Stimulated activated effector memory CD8-positive, alpha-beta T cell treated with anti-CD3 and anti-CD28 coated beads, Interleukin-12 subunit alpha, Interleukin-12 subunit beta, amount 100 ng/mL, for 72 hours (primary cell): ENCODE results near the gene DHRS4L2.
A peak's percentile ranks its signal among the peaks of the same experiment; 100 is the strongest.
"Not testable (repeated sequence)": the region's sequence is repeated elsewhere in the genome, so short reads cannot be mapped to it uniquely, and the experiment has no call there.

Experiments used
- ATAC-seq: fragments of 150-1000 bp; cut with Tn5 transposase; 2 replicates; pipeline ENCODE4 v1.10.0; 2021
- DNase-seq, 2 donors: peaks; one replicate each; pipeline ENCODE4 v3.0.0; 2021 to 2022; ENCODE audit warnings: low spot score in 2 of 2
- H3K27ac Mint-ChIP-seq: one replicate; pipeline ENCODE4 v1.8.0; 2022; ENCODE audit warnings: mild to moderate bottlenecking, mixed read lengths
- H3K36me3 Mint-ChIP-seq: one replicate; pipeline ENCODE4 v1.8.0; 2022; ENCODE audit warnings: mild to moderate bottlenecking, mixed read lengths
- H3K4me1 Mint-ChIP-seq: one replicate; pipeline ENCODE4 v1.8.0; 2022; ENCODE audit warnings: mixed read lengths
- H3K4me3 Mint-ChIP-seq: one replicate; pipeline ENCODE4 v1.8.0; 2022; ENCODE audit warnings: mild to moderate bottlenecking, mixed read lengths
- H3K9me3 Mint-ChIP-seq: one replicate; pipeline ENCODE4 v1.8.0; 2022; ENCODE audit warnings: mixed read lengths

Gene DHRS4L2

GRCh38 chr14:24024939-24025418 lies 36.2 kb downstream of the DHRS4L2 start:
- not testable (repeated sequence) for H3K9me3 Mint-ChIP-seq, H3K36me3 Mint-ChIP-seq, ATAC-seq, H3K4me1 Mint-ChIP-seq, H3K27ac Mint-ChIP-seq, H3K4me3 Mint-ChIP-seq, DNase-seq

GRCh38 chr14:24029687-24030086 lies 41.0 kb downstream of the DHRS4L2 start:
- not testable (repeated sequence) for H3K36me3 Mint-ChIP-seq, H3K9me3 Mint-ChIP-seq, H3K4me3 Mint-ChIP-seq, H3K4me1 Mint-ChIP-seq, DNase-seq, H3K27ac Mint-ChIP-seq, ATAC-seq

GRCh38 chr14:24031331-24031730 lies 42.6 kb downstream of the DHRS4L2 start:
- not testable (repeated sequence) for H3K9me3 Mint-ChIP-seq, H3K27ac Mint-ChIP-seq, ATAC-seq, DNase-seq, H3K4me1 Mint-ChIP-seq, H3K4me3 Mint-ChIP-seq, H3K36me3 Mint-ChIP-seq

GRCh38 chr14:24032727-24033418 lies 44.1 kb downstream of the DHRS4L2 start:
- ATAC-seq = no peak
- H3K27ac Mint-ChIP-seq = no peak overlapping the region
- H3K4me1 Mint-ChIP-seq = peaks cover 13% of the 10 kb centered on the region
- DNase-seq = no peak
- H3K9me3 Mint-ChIP-seq = peaks cover 3% of the 10 kb centered on the region
- peaks cover 7% of the 10 kb centered on the region for H3K36me3 Mint-ChIP-seq
- no peak overlapping the region for H3K4me3 Mint-ChIP-seq

GRCh38 chr14:24035769-24036168 lies 47.0 kb downstream of the DHRS4L2 start:
- ATAC-seq, H3K9me3 Mint-ChIP-seq, DNase-seq, H3K36me3 Mint-ChIP-seq: not testable (repeated sequence)
- peak overlapping the region; percentile 90 for H3K27ac Mint-ChIP-seq
- H3K4me3 Mint-ChIP-seq = peak overlapping the region; percentile 88
- peaks cover 13% of the 10 kb centered on the region for H3K4me1 Mint-ChIP-seq

- peak; percentile 86 for ATAC-seq
- peaks cover 3% of the 10 kb centered on the region for H3K9me3 Mint-ChIP-seq
- H3K4me1 Mint-ChIP-seq = peaks cover 13% of the 10 kb centered on the region
- peak; percentile 48 to 80 for DNase-seq
- H3K27ac Mint-ChIP-seq = peak overlapping the region; percentile 90
- H3K36me3 Mint-ChIP-seq = peaks cover 7% of the 10 kb centered on the region
- peak overlapping the region; percentile 88 for H3K4me3 Mint-ChIP-seq
Measured at GRCh38 chr14:24036169-24036962, 47.6 kb downstream of the DHRS4L2 start.

GRCh38 chr14:24036963-24037657 lies 48.4 kb downstream of the DHRS4L2 start:
- H3K9me3 Mint-ChIP-seq, DNase-seq, H3K36me3 Mint-ChIP-seq: not testable (repeated sequence)
- Mint-ChIP-seq H3K27ac (peak overlapping the region; percentile 90), H3K4me1 (peaks cover 13% of the 10 kb centered on the region), H3K4me3 (peak overlapping the region; percentile 88)
- peak; percentile 36 for ATAC-seq

GRCh38 chr14:24037658-24038037 lies 48.9 kb downstream of the DHRS4L2 start:
- peaks cover 7% of the 10 kb centered on the region for H3K36me3 Mint-ChIP-seq
- H3K27ac Mint-ChIP-seq = no peak overlapping the region
- DNase-seq (no peak), ATAC-seq (no peak)
- peaks cover 13% of the 10 kb centered on the region for H3K4me1 Mint-ChIP-seq
- H3K4me3 Mint-ChIP-seq = peak overlapping the region; percentile 88
- no peaks in the 10 kb centered on the region for H3K9me3 Mint-ChIP-seq

- Mint-ChIP-seq H3K9me3 (no peaks in the 10 kb centered on the region), H3K4me1 (peaks cover 13% of the 10 kb centered on the region), H3K36me3 (peaks cover 7% of the 10 kb centered on the region), H3K4me3 (no peak overlapping the region), H3K27ac (no peak overlapping the region)
- DNase-seq (no peak), ATAC-seq (no peak)
Measured at GRCh38 chr14:24038686-24039085, 50.0 kb downstream of the DHRS4L2 start.

- DNase-seq (no peak), ATAC-seq (no peak)
- no peaks in the 10 kb centered on the region for H3K9me3 Mint-ChIP-seq
- no peak overlapping the region for H3K27ac Mint-ChIP-seq
- H3K4me1 Mint-ChIP-seq = peaks cover 13% of the 10 kb centered on the region
- H3K36me3 Mint-ChIP-seq = peaks cover 7% of the 10 kb centered on the region
- no peak overlapping the region for H3K4me3 Mint-ChIP-seq
Measured at GRCh38 chr14:24040692-24041091, 52.0 kb downstream of the DHRS4L2 start.

GRCh38 chr14:24042746-24043145 lies 54.0 kb downstream of the DHRS4L2 start:
- DNase-seq = no peak
- no peaks in the 10 kb centered on the region for H3K36me3 Mint-ChIP-seq
- ATAC-seq = no peak
- H3K4me3 Mint-ChIP-seq = no peak overlapping the region
- no peak overlapping the region for H3K27ac Mint-ChIP-seq
- H3K9me3 Mint-ChIP-seq = no peaks in the 10 kb centered on the region
- H3K4me1 Mint-ChIP-seq = no peaks in the 10 kb centered on the region

- not testable (repeated sequence) for DNase-seq, H3K27ac Mint-ChIP-seq, H3K4me3 Mint-ChIP-seq, H3K9me3 Mint-ChIP-seq, ATAC-seq
- Mint-ChIP-seq H3K4me1 (peaks cover 23% of the 10 kb centered on the region), H3K36me3 (peaks cover 12% of the 10 kb centered on the region)
Measured at GRCh38 chr14:24049002-24049401, 60.3 kb downstream of the DHRS4L2 start.

- Mint-ChIP-seq H3K27ac (peak overlapping the region; percentile 88), H3K4me1 (peaks cover 26% of the 10 kb centered on the region), H3K4me3 (peak overlapping the region; percentile 77), H3K36me3 (peaks cover 12% of the 10 kb centered on the region)
- not testable (repeated sequence) for DNase-seq, H3K9me3 Mint-ChIP-seq, ATAC-seq
Measured at GRCh38 chr14:24050753-24051152, 62.0 kb downstream of the DHRS4L2 start.

GRCh38 chr14:24051176-24051788 lies 62.6 kb downstream of the DHRS4L2 start:
- peaks cover 27% of the 10 kb centered on the region for H3K4me1 Mint-ChIP-seq
- ATAC-seq = no peak
- H3K9me3 Mint-ChIP-seq = no peaks in the 10 kb centered on the region
- DNase-seq = no peak
- peak overlapping the region; percentile 88 for H3K27ac Mint-ChIP-seq
- peak overlapping the region; percentile 77 for H3K4me3 Mint-ChIP-seq
- H3K36me3 Mint-ChIP-seq = peaks cover 12% of the 10 kb centered on the region
